Caco-2 (cell line): ENCODE measurements around the gene MANBA. TPM values are rescaled to one million over a fixed set of nuclear protein-coding genes. Genes with fewer than 3 reads are reported as not detected.

Source experiments
- BruUV-seq: library from RNA; stranded (reverse); fragments of 400-500 nt; replicated peaks from 2 replicates; lab custom pipeline; 2021; lab: Mats Ljungman, UMichigan
- CTCF ChIA-PET: fragments of 300-600 bp; sonication (Branson Sonifier 250); formaldehyde crosslinking; loops from one replicate; lab custom pipeline; 2022; ENCODE audit warnings: antibody characterized with exemption; lab: Charles Lee
- POLR2A ChIA-PET: fragments of 300-600 bp; sonication (Branson Sonifier 250); formaldehyde crosslinking; loops from one replicate; lab custom pipeline; 2022; ENCODE audit warnings: antibody characterized with exemption; lab: Charles Lee
- DNase-seq, 2 experiments: peaks; one replicate each; pipeline versions ENCODE4 v3.0.0 to v3.0.0-alpha.2; 2020 to 2022
- H3K27me3 ChIP-seq: replicated peaks from 2 replicates; pipeline ENCODE4 v1.6.0; 2011; ENCODE audit warnings: low read length; ENCODE audit not compliant: control insufficient read depth, insufficient read depth
- H3K36me3 ChIP-seq: 2 replicates; pipeline ENCODE4 v1.5.1; 2011; ENCODE audit warnings: low read length; ENCODE audit not compliant: control insufficient read depth, insufficient read depth
- H3K4me1 ChIP-seq: fragments of 250-450 bp; sonication (Bioruptor Pico); 2 replicates; pipeline ENCODE4 v1.5.1; 2020; ENCODE audit warnings: mild to moderate bottlenecking
- H3K4me3 ChIP-seq: 2 replicates; pipeline ENCODE4 v1.5.1; 2011; ENCODE audit warnings: low read depth, mild to moderate bottlenecking, control low read depth, low read length
- H3K9me3 ChIP-seq: fragments of 250-450 bp; sonication (Bioruptor Pico); 2 replicates; pipeline ENCODE4 v1.5.1; 2020; ENCODE audit warnings: mild to moderate bottlenecking, moderate library complexity
- H3K27ac Mint-ChIP-seq: one replicate; pipeline ENCODE4 v1.8.0; 2022; ENCODE audit warnings: mixed read lengths; ENCODE audit not compliant: unreplicated experiment
- H3K27me3 Mint-ChIP-seq: one replicate; pipeline ENCODE4 v1.8.0; 2022; ENCODE audit warnings: mixed read lengths; ENCODE audit not compliant: insufficient read depth, unreplicated experiment
- H3K36me3 Mint-ChIP-seq: one replicate; pipeline ENCODE4 v1.8.0; 2022; ENCODE audit warnings: mild to moderate bottlenecking, mixed read lengths; ENCODE audit not compliant: insufficient read depth, unreplicated experiment
- H3K4me1 Mint-ChIP-seq: one replicate; pipeline ENCODE4 v1.8.0; 2022; ENCODE audit warnings: low read depth, mixed read lengths; ENCODE audit not compliant: unreplicated experiment
- H3K4me3 Mint-ChIP-seq: one replicate; pipeline ENCODE4 v1.8.0; 2022; ENCODE audit warnings: mild to moderate bottlenecking, moderate library complexity, mixed read lengths; ENCODE audit not compliant: unreplicated experiment
- H3K9me3 Mint-ChIP-seq: one replicate; pipeline ENCODE4 v1.8.0; 2022; ENCODE audit warnings: mixed read lengths; ENCODE audit not compliant: unreplicated experiment
- intact Hi-C: fragments of 100-400 bp; cut with micrococcal nuclease; formaldehyde crosslinking; loops from one replicate; pipeline ENCODE4 v1.10.0; 2022; ENCODE audit not compliant: unreplicated experiment
- total RNA-seq: library from RNA; stranded (reverse); gene quantifications from 2 replicates; pipeline ENCODE4 v1.2.3, GENCODE V29; 2022
- TF ChIP-seq, protein P1 (sequence below), 2 experiments: fragments of 200-600 bp in 1 of 2; IDR thresholded peaks; 1 replicate in 1 of 2; 2 replicates in 1 of 2; pipeline versions ENCODE4 v1.5.1 to v1.8.0; 2011 to 2022; ENCODE audit warnings: antibody characterized with exemption in 1 of 2, control low read depth in 1 of 2, inconsistent platforms in 1 of 2, low read depth in 1 of 2, low read length in 1 of 2, mild to moderate bottlenecking in 1 of 2, moderate library complexity in 1 of 2; ENCODE audit not compliant: insufficient read depth in 1 of 2, severe bottlenecking in 1 of 2, unreplicated experiment in 1 of 2

The MANBA gene
- total RNA-seq, 1 experiment from 2014 or later, result 53.5 TPM

DNA sequence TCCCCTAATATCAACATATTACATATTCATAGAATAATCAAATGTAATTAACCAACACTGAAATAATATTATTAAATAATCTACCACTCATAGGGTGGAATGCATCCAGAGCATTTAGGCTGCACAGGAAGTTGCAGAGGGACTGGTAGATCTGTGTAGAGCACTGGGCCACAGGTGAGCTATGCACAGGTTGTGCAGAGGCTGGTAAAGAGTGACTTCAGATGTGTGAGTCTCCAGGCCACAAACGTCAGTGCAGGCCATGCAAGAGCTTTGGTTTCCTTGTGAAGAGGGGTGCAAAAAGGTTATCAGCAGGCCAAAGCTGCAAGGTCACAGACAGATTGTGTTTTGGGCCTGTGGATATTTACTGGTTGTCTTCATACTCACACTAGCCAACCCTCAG lies 25.5 kb upstream of the MANBA start:
- DNase-seq, result no peak
- ChIA-PET POLR2A (no interaction called here), CTCF (no interaction called here)
- no peaks in the 10 kb centered on the region for H3K4me1 ChIP-seq
- Mint-ChIP-seq H3K4me1 (no peaks in the 10 kb centered on the region), H3K36me3 (peaks cover 32% of the 10 kb centered on the region), H3K27me3 (no peaks in the 10 kb centered on the region), H3K4me3 (no peak overlapping the region), H3K9me3 (no peaks in the 10 kb centered on the region), H3K27ac (no peak overlapping the region)
- no peaks in the 10 kb centered on the region for H3K27me3 ChIP-seq
- H3K9me3 ChIP-seq, result peaks cover 4% of the 10 kb centered on the region; the same call in 1 of the 2 replicates
- TF ChIP-seq, protein P1, sequence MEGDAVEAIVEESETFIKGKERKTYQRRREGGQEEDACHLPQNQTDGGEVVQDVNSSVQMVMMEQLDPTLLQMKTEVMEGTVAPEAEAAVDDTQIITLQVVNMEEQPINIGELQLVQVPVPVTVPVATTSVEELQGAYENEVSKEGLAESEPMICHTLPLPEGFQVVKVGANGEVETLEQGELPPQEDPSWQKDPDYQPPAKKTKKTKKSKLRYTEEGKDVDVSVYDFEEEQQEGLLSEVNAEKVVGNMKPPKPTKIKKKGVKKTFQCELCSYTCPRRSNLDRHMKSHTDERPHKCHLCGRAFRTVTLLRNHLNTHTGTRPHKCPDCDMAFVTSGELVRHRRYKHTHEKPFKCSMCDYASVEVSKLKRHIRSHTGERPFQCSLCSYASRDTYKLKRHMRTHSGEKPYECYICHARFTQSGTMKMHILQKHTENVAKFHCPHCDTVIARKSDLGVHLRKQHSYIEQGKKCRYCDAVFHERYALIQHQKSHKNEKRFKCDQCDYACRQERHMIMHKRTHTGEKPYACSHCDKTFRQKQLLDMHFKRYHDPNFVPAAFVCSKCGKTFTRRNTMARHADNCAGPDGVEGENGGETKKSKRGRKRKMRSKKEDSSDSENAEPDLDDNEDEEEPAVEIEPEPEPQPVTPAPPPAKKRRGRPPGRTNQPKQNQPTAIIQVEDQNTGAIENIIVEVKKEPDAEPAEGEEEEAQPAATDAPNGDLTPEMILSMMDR (IDR thresholded peaks at IDR 0.05; ENCODE audit: insufficient read depth in 1 of 2, low read depth in 1 of 2, low read length in 1 of 2, severe bottlenecking in 1 of 2, unreplicated experiment in 1 of 2), result no peak
- no peak overlapping the region for H3K4me3 ChIP-seq
- BruUV-seq, result no TSS peak
- no peaks in the 10 kb centered on the region for H3K36me3 ChIP-seq
- intact Hi-C loops, result no loop called here

DNA sequence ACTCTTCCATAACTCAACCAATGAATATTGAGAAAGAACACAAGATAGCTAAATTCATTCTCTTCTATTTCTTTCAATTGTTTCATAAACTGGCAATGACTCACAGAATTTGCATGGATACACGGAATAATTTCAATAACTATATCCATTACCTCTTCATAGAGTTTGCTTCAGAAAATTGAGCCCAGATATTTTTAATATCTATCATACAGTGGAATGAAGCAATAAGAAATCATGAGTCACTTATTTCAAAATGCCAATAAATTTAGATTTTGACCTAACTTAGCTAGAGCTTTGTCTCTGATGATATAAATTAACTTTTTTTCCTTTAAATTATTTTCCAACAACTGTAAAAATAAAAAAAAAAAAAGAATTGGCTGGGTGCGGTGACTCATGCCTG lies 22.2 kb upstream of the MANBA start:
- TF ChIP-seq, protein P1 (IDR thresholded peaks at IDR 0.05; ENCODE audit: insufficient read depth in 1 of 2, low read depth in 1 of 2, low read length in 1 of 2, severe bottlenecking in 1 of 2, unreplicated experiment in 1 of 2), result no peak
- Mint-ChIP-seq H3K36me3 (peaks cover 16% of the 10 kb centered on the region), H3K27ac (no peak overlapping the region), H3K9me3 (no peaks in the 10 kb centered on the region), H3K4me1 (peaks cover 21% of the 10 kb centered on the region), H3K27me3 (no peaks in the 10 kb centered on the region), H3K4me3 (no peak overlapping the region)
- ChIA-PET POLR2A (no interaction called here), CTCF (no interaction called here)
- H3K36me3 ChIP-seq, result no peaks in the 10 kb centered on the region
- intact Hi-C loops, result loop anchor here (5.0 kb wide), 1 partner anchor 161 kb away; no protein-coding TSS in a partner anchor
- no peak overlapping the region for H3K4me3 ChIP-seq
- DNase-seq, result no peak
- H3K4me1 ChIP-seq, result peaks cover 26% of the 10 kb centered on the region
- BruUV-seq, result no TSS peak
- no peaks in the 10 kb centered on the region for H3K27me3 ChIP-seq
- H3K9me3 ChIP-seq, result peaks cover 2% of the 10 kb centered on the region; the same call in 1 of the 2 replicates

DNA sequence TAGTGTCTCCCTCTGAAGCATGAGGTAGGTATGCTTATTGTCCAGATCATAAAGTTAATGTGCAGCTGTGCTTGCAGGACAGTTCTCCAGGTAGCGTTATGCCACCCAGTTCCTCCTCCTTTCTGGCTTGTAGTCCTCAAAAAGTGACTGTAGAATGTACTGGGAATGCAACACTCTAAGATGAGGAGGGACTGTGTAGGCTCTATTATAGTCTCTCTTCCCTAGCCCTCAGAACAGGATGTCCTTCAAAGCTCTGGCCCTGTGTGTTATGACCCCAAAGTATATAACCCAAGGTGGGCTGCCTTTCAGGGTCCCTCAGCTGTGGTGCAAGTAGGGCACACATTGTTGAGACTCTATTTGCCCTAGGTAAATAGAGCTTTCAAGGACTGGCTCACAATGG lies 20.8 kb upstream of the MANBA start:
- Histone ChIP-seq H3K9me3 (no peaks in the 10 kb centered on the region), H3K27me3 (no peaks in the 10 kb centered on the region), H3K36me3 (no peaks in the 10 kb centered on the region), H3K4me1 (peaks cover 26% of the 10 kb centered on the region), H3K4me3 (no peak overlapping the region)
- POLR2A ChIA-PET, result interaction anchor here (0.7 to 1.1 kb wide), 2 partner anchors 21 to 261 kb away, joined by 3 read pairs; partner anchors contain the start of gene MANBA
- DNase-seq, result no peak
- CTCF ChIA-PET, result interaction anchor here (1.9 kb wide), 1 partner anchor 161 kb away, joined by 6 read pairs; no protein-coding TSS in a partner anchor
- Mint-ChIP-seq H3K4me1 (peaks cover 28% of the 10 kb centered on the region), H3K4me3 (no peak overlapping the region), H3K9me3 (no peaks in the 10 kb centered on the region), H3K36me3 (peaks cover 6% of the 10 kb centered on the region), H3K27me3 (no peaks in the 10 kb centered on the region), H3K27ac (no peak overlapping the region)
- BruUV-seq, result no TSS peak
- TF ChIP-seq, protein P1 (IDR thresholded peaks at IDR 0.05; ENCODE audit: insufficient read depth in 1 of 2, low read depth in 1 of 2, low read length in 1 of 2, severe bottlenecking in 1 of 2, unreplicated experiment in 1 of 2), result no peak
- intact Hi-C loops, result loop anchor here (5.0 kb wide), 1 partner anchor 159 kb away; no protein-coding TSS in a partner anchor
